Measurements from ENCODE around the gene TSPAN32.

Gene TSPAN32

DNA sequence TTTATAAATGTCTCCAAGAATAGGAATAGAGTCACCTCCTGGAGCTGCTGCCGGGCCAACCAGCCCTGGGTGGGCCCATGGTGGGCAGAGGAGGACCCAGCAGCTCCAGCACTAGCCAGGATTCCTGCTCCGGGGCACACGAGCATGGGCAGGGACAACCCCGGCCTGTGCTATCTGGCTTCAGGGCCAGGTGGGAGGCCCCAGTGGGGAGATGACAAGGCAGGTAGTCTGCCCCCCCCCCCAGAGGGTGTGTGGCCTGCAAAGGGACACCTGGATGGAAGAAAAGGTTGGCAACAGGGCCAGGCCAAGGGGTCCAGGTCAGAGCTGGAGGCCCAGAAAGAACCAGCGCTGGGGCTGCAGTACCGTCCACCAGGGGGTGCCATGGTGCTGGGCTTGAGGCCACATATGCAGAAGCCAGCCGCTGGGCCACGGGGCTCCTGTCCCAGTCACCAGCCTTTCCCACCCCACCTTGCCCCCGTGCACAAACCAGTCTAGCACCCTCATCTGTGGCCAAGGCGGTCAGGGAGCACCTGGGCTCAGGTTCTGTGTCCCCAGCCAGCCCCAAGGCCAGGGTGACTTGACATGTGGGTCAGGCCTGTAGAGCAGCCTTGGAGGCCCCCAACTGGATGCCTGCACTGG, 3.4 kb downstream of the TSPAN32 start:
- DNase-seq = peak; percentile 87

GRCh38 chr11:2305788-2306451, 4.1 kb downstream of the TSPAN32 start:
- no peak for DNase-seq

DNA sequence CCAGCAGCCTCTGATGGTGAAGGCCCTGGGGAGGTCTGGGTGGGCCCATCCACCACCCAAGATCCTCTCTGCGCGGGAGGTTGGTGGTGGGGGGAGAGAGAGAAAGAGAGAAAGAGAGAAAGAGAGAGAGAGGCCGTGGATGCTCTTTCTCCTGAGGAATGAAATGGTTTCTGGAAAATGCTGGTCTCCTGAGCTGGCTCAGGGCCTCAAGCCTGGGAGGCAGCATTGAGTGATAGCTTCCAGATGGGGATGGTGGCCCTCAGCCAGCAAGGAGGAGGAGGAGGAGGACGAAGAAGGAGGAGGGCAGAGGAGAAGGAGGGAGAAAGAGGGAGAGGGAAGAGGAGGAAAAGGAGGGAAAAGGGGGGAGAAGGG, 4.6 kb downstream of the TSPAN32 start:
- no peak for DNase-seq

GRCh38 chr11:2306877-2307500, 5.2 kb downstream of the TSPAN32 start:
- no peak for DNase-seq

GRCh38 chr11:2307501-2308331, 5.9 kb downstream of the TSPAN32 start:
- DNase-seq = no peak

- no peak for DNase-seq
Observed at GRCh38 chr11:2308713-2309112, 6.9 kb downstream of the TSPAN32 start.

- no peak for DNase-seq
Observed at GRCh38 chr11:2309251-2310072, 7.6 kb downstream of the TSPAN32 start.

DNA sequence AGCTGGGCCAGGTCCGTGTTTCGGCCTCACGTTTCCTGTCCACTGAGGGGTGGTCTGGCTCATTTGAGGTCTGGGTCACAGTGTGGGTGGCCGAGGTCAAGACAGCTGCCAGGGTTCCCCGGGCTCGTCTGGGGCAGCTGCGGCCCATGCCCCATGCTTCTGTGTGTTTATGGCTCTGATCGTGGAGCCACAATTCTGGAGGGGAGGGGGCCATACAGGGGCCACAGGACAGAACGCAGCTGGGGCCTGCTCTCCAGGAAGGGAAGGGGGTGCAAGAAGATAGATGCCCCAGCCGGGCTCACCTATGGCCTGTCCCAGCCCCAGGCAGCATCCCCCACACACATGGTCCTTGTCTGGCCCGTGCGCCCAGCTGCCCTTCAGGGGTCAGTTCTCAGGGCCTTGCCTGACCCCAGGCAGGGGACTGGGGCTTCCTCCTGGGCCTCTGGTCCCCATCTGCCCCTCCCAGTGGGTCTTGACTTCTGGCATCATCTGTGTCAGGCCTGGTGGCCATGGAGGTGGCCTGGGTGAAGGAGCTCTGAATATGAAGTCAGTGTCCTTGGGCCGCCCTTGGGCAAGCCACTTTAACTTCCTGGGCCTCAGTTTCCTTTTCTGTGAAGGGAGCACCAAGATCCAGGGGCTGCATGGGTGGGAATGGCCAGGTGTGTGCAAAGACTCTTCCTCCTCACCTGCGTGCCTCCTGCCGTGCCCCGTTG, 8.4 kb downstream of the TSPAN32 start:
- DNase-seq = no peak

- no peak for DNase-seq
Observed at GRCh38 chr11:2310786-2311352, 9.1 kb downstream of the TSPAN32 start.

GRCh38 chr11:2311353-2312133, 9.7 kb downstream of the TSPAN32 start:
- DNase-seq = no peak

- DNase-seq = no peak
Observed at GRCh38 chr11:2312232-2313042, 10.6 kb downstream of the TSPAN32 start.

GRCh38 chr11:2313051-2313951, 11.5 kb downstream of the TSPAN32 start:
- DNase-seq = no peak

DNA sequence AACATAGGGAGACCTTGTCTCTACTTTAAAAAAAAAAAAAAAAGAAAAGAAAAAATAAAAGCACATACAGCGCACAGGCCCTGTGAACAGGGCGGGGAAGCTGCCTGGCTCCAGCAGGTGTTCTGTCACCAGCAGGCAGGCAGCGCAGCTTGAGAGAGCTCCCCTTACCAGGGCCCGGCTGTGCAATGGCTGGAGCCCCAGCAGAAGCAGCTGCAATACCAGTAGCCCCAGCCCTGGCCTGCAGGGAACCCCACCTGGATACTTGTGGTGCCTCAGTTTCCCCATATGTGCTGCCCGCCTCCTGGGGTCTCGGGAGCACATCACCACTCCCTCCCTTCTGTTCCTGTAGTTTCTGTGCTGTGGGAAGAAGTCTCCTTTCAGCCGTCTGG, 12.3 kb downstream of the TSPAN32 start:
- no peak for DNase-seq

GRCh38 chr11:2314525-2315394, 12.9 kb downstream of the TSPAN32 start:
- no peak for DNase-seq

- DNase-seq = no peak
Observed at GRCh38 chr11:2315395-2316168, 13.8 kb downstream of the TSPAN32 start.

GRCh38 chr11:2316169-2316962, 14.6 kb downstream of the TSPAN32 start:
- no peak for DNase-seq
